T-helper 1 cell treated with Interleukin-12 subunit alpha and Interleukin-12 subunit beta and Interleukin-4 antibody, amounts not matched to agents 30 μg/mL and 1 μg/mL, for 36 hours (primary cell): ENCODE measurements around the gene PRSS33.

Experiments
- H3K27ac Mint-ChIP-seq: one replicate; pipeline ENCODE4 v1.8.0; 2021; ENCODE audit warnings: mild to moderate bottlenecking, mixed read lengths
- H3K27me3 Mint-ChIP-seq: one replicate; pipeline ENCODE4 v1.8.0; 2021; ENCODE audit warnings: low read depth, mixed read lengths
- H3K36me3 Mint-ChIP-seq: one replicate; pipeline ENCODE4 v1.8.0; 2021; ENCODE audit warnings: low read depth, mixed read lengths
- H3K4me1 Mint-ChIP-seq: one replicate; pipeline ENCODE4 v1.8.0; 2021; ENCODE audit warnings: low read depth, mixed read lengths
- H3K4me3 Mint-ChIP-seq: one replicate; pipeline ENCODE4 v1.8.0; 2021; ENCODE audit warnings: mild to moderate bottlenecking, moderate library complexity, mixed read lengths
- H3K9me3 Mint-ChIP-seq: one replicate; pipeline ENCODE4 v1.8.0; 2021; ENCODE audit warnings: mixed read lengths

PRSS33 gene

GRCh38 chr16:2770057-2770951, 17.1 kb downstream of the PRSS33 start:
- no peaks in the 10 kb centered on the region for H3K9me3 Mint-ChIP-seq
- H3K4me3 Mint-ChIP-seq, result no peak overlapping the region
- peaks cover 57% of the 10 kb centered on the region for H3K36me3 Mint-ChIP-seq
- no peak overlapping the region for H3K27ac Mint-ChIP-seq
- no peaks in the 10 kb centered on the region for H3K27me3 Mint-ChIP-seq
- H3K4me1 Mint-ChIP-seq, result peaks cover 10% of the 10 kb centered on the region

GRCh38 chr16:2769675-2770056, 17.7 kb downstream of the PRSS33 start:
- peaks cover 10% of the 10 kb centered on the region for H3K4me1 Mint-ChIP-seq
- H3K36me3 Mint-ChIP-seq, result peaks cover 61% of the 10 kb centered on the region
- no peaks in the 10 kb centered on the region for H3K9me3 Mint-ChIP-seq
- no peaks in the 10 kb centered on the region for H3K27me3 Mint-ChIP-seq
- H3K27ac Mint-ChIP-seq, result no peak overlapping the region
- H3K4me3 Mint-ChIP-seq, result no peak overlapping the region

- H3K4me1 Mint-ChIP-seq, result peaks cover 10% of the 10 kb centered on the region
- no peak overlapping the region for H3K4me3 Mint-ChIP-seq
- H3K9me3 Mint-ChIP-seq, result no peaks in the 10 kb centered on the region
- no peaks in the 10 kb centered on the region for H3K27me3 Mint-ChIP-seq
- H3K36me3 Mint-ChIP-seq, result peaks cover 60% of the 10 kb centered on the region
- no peak overlapping the region for H3K27ac Mint-ChIP-seq
Measured at GRCh38 chr16:2769100-2769529, 18.2 kb downstream of the PRSS33 start.

GRCh38 chr16:2768403-2769089, 18.8 kb downstream of the PRSS33 start:
- no peak overlapping the region for H3K4me3 Mint-ChIP-seq
- H3K27ac Mint-ChIP-seq, result no peak overlapping the region
- H3K36me3 Mint-ChIP-seq, result peaks cover 66% of the 10 kb centered on the region
- H3K4me1 Mint-ChIP-seq, result peaks cover 10% of the 10 kb centered on the region
- no peaks in the 10 kb centered on the region for H3K27me3 Mint-ChIP-seq
- H3K9me3 Mint-ChIP-seq, result no peaks in the 10 kb centered on the region

- Mint-ChIP-seq H3K4me3 (no peak overlapping the region), H3K9me3 (no peaks in the 10 kb centered on the region), H3K4me1 (peaks cover 10% of the 10 kb centered on the region), H3K27me3 (no peaks in the 10 kb centered on the region), H3K36me3 (peaks cover 71% of the 10 kb centered on the region), H3K27ac (no peak overlapping the region)
Measured at GRCh38 chr16:2767891-2768290, 19.5 kb downstream of the PRSS33 start.

- H3K4me1 Mint-ChIP-seq, result peaks cover 7% of the 10 kb centered on the region
- H3K27ac Mint-ChIP-seq, result no peak overlapping the region
- peaks cover 73% of the 10 kb centered on the region for H3K36me3 Mint-ChIP-seq
- H3K27me3 Mint-ChIP-seq, result no peaks in the 10 kb centered on the region
- H3K9me3 Mint-ChIP-seq, result no peaks in the 10 kb centered on the region
- H3K4me3 Mint-ChIP-seq, result no peak overlapping the region
Measured at GRCh38 chr16:2767140-2767731, 20.1 kb downstream of the PRSS33 start.

GRCh38 chr16:2766430-2767139, 20.8 kb downstream of the PRSS33 start:
- Mint-ChIP-seq H3K4me3 (no peak overlapping the region), H3K9me3 (no peaks in the 10 kb centered on the region), H3K4me1 (peaks cover 7% of the 10 kb centered on the region), H3K27ac (no peak overlapping the region), H3K36me3 (peaks cover 76% of the 10 kb centered on the region), H3K27me3 (no peaks in the 10 kb centered on the region)

- no peak overlapping the region for H3K27ac Mint-ChIP-seq
- H3K27me3 Mint-ChIP-seq, result no peaks in the 10 kb centered on the region
- H3K9me3 Mint-ChIP-seq, result no peaks in the 10 kb centered on the region
- H3K4me1 Mint-ChIP-seq, result peaks cover 7% of the 10 kb centered on the region
- peaks cover 80% of the 10 kb centered on the region for H3K36me3 Mint-ChIP-seq
- no peak overlapping the region for H3K4me3 Mint-ChIP-seq
Measured at GRCh38 chr16:2765462-2766404, 21.6 kb downstream of the PRSS33 start.

GRCh38 chr16:2764718-2765117, 22.6 kb downstream of the PRSS33 start:
- no peak overlapping the region for H3K4me3 Mint-ChIP-seq
- peaks cover 10% of the 10 kb centered on the region for H3K4me1 Mint-ChIP-seq
- H3K9me3 Mint-ChIP-seq, result no peaks in the 10 kb centered on the region
- no peak overlapping the region for H3K27ac Mint-ChIP-seq
- no peaks in the 10 kb centered on the region for H3K27me3 Mint-ChIP-seq
- H3K36me3 Mint-ChIP-seq, result peaks cover 88% of the 10 kb centered on the region

GRCh38 chr16:2763173-2763572, 24.2 kb downstream of the PRSS33 start:
- Mint-ChIP-seq H3K27ac (no peak overlapping the region), H3K36me3 (peaks cover 89% of the 10 kb centered on the region), H3K27me3 (no peaks in the 10 kb centered on the region), H3K4me3 (no peak overlapping the region), H3K9me3 (no peaks in the 10 kb centered on the region), H3K4me1 (peaks cover 9% of the 10 kb centered on the region)

- no peak overlapping the region for H3K27ac Mint-ChIP-seq
- peaks cover 11% of the 10 kb centered on the region for H3K4me1 Mint-ChIP-seq
- H3K36me3 Mint-ChIP-seq, result peaks cover 89% of the 10 kb centered on the region
- no peak overlapping the region for H3K4me3 Mint-ChIP-seq
- no peaks in the 10 kb centered on the region for H3K27me3 Mint-ChIP-seq
- no peaks in the 10 kb centered on the region for H3K9me3 Mint-ChIP-seq
Measured at GRCh38 chr16:2762711-2763110, 24.6 kb downstream of the PRSS33 start.

GRCh38 chr16:2761886-2762583, 25.3 kb downstream of the PRSS33 start:
- no peaks in the 10 kb centered on the region for H3K9me3 Mint-ChIP-seq
- H3K4me1 Mint-ChIP-seq, result peaks cover 15% of the 10 kb centered on the region
- no peak overlapping the region for H3K27ac Mint-ChIP-seq
- H3K36me3 Mint-ChIP-seq, result peaks cover 91% of the 10 kb centered on the region
- no peaks in the 10 kb centered on the region for H3K27me3 Mint-ChIP-seq
- no peak overlapping the region for H3K4me3 Mint-ChIP-seq

GRCh38 chr16:2761472-2761871, 25.9 kb downstream of the PRSS33 start:
- Mint-ChIP-seq H3K4me3 (no peak overlapping the region), H3K36me3 (peaks cover 94% of the 10 kb centered on the region), H3K4me1 (peaks cover 19% of the 10 kb centered on the region), H3K27me3 (no peaks in the 10 kb centered on the region), H3K9me3 (no peaks in the 10 kb centered on the region), H3K27ac (no peak overlapping the region)
